SU-DHL-6 (cell line): ENCODE data around the gene CDK18.

Source experiments
- EZH2phosphoT487 ChIP-seq: fragments of 200-600 bp; sonication (generic), shearing (Covaris generic); conservative IDR thresholded peaks from 2 replicates; pipeline ENCODE4 v1.6.1; 2018; ENCODE audit warnings: mild to moderate bottlenecking, antibody characterized with exemption, low read length, moderate library complexity, mixed read lengths
- TF ChIP-seq, protein P1 (sequence below): fragments of 200-600 bp; sonication (generic); IDR thresholded peaks from one replicate; pipeline ENCODE4 v1.5.1; 2017; ENCODE audit warnings: antibody characterized with exemption, mild to moderate bottlenecking, low read length, moderate library complexity; ENCODE audit not compliant: insufficient read depth, poor library complexity, severe bottlenecking

DNA sequence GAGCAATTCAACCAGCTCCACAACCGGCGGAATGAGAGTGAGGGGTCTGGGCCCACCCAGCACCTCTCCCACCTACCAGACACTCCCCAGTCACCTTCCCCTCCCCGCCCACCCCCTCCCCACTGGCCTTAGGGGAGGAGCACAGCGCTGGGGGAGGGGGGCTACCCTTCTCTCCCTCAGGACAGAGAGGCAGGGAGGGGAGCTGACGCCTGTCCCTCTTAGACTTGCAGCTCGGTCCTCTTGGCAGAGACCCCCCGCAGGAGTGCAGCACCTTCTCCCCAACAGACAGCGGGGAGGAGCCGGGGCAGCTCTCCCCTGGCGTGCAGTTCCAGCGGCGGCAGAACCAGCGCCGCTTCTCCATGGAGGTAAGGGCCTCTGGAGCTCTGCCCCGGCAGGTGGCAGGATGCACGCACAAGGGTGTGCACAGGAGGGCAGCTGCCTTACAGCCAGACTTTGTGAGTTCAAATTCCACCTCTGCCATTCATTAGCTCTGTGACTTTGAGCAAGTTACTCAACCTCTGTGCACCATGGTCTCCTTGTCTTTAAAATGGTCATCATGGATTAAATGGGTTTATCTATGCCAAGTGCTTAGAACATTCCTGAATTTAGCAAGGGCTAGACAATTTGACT lies 18.9 kb downstream of the CDK18 start:
- TF ChIP-seq, protein P1, sequence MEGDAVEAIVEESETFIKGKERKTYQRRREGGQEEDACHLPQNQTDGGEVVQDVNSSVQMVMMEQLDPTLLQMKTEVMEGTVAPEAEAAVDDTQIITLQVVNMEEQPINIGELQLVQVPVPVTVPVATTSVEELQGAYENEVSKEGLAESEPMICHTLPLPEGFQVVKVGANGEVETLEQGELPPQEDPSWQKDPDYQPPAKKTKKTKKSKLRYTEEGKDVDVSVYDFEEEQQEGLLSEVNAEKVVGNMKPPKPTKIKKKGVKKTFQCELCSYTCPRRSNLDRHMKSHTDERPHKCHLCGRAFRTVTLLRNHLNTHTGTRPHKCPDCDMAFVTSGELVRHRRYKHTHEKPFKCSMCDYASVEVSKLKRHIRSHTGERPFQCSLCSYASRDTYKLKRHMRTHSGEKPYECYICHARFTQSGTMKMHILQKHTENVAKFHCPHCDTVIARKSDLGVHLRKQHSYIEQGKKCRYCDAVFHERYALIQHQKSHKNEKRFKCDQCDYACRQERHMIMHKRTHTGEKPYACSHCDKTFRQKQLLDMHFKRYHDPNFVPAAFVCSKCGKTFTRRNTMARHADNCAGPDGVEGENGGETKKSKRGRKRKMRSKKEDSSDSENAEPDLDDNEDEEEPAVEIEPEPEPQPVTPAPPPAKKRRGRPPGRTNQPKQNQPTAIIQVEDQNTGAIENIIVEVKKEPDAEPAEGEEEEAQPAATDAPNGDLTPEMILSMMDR: no peak
- no peak for TF ChIP-seq EZH2phosphoT487
